Fibroblast of the aortic adventitia (primary cell): ENCODE measurements around the gene SIGLEC12. TPM values are rescaled to one million over a fixed set of nuclear protein-coding genes. Genes with fewer than 3 reads are reported as not detected.
A peak's percentile ranks its signal among the peaks of the same experiment; 100 is the strongest.

Experiments used
- DNase-seq: peaks from one replicate; pipeline ENCODE4 v3.0.0-alpha.2; 2010; ENCODE audit warnings: low read depth
- H3K4me3 ChIP-seq: 2 replicates; pipeline ENCODE4 v1.5.1; 2011; ENCODE audit warnings: low read depth, mild to moderate bottlenecking, control low read depth, low read length, moderate library complexity
- total RNA-seq: library from RNA; depleted of rRNA; stranded (reverse); fragments of >200 nt; gene quantifications from 2 replicates; pipeline ENCODE4 v1.2.3, GENCODE V29; 2012; ENCODE audit warnings: low replicate concordance
- TF ChIP-seq, protein P1 (sequence below): IDR thresholded peaks from 2 replicates; pipeline ENCODE4 v1.5.1; 2011; ENCODE audit warnings: mild to moderate bottlenecking, low read length, control low read depth, inconsistent platforms; ENCODE audit not compliant: insufficient read depth

SIGLEC12 gene
- total RNA-seq, 1 donor: not detected

DNA sequence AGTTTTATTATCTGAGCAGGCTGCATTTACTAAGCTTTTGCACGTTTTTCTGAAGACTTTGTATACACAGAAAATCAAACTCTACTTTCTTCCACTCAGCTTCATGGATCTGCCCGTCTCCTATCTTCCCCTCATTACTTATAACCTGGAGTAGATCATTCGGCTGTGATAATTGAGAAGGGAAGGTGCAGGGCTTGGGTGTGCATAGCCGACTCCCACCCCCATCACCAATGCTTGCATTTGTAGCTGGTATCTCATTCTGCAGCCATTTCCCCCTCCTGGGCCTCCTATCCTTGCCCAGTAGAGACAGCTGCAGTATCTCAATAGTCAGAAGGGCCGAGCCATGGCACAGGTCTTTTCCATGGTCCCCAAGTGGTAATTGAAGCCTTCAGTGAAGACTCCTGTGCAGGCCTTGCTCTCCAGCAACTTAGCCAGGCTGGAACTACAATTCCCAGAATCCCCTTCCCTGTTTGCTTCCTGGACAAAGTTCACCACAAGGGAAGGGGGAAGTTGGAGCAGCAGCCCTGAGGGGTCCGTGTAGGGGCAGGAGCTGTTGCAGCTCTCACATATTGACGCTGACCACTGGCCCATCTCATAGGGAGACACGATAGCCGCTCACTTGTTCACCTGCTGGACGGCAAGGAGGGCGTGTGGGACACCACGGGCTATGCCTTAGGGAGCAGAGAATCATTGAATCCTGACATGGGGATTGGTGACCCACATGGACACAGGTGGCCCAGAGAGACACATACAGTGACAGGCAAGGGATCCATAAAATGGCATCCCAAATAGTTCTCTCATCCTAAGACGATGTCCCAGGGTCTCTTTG, 41.2 kb downstream of the SIGLEC12 start:
- peak; percentile 15 for DNase-seq
- peak overlapping the region; percentile 39 for H3K4me3 ChIP-seq
- TF ChIP-seq, protein P1, sequence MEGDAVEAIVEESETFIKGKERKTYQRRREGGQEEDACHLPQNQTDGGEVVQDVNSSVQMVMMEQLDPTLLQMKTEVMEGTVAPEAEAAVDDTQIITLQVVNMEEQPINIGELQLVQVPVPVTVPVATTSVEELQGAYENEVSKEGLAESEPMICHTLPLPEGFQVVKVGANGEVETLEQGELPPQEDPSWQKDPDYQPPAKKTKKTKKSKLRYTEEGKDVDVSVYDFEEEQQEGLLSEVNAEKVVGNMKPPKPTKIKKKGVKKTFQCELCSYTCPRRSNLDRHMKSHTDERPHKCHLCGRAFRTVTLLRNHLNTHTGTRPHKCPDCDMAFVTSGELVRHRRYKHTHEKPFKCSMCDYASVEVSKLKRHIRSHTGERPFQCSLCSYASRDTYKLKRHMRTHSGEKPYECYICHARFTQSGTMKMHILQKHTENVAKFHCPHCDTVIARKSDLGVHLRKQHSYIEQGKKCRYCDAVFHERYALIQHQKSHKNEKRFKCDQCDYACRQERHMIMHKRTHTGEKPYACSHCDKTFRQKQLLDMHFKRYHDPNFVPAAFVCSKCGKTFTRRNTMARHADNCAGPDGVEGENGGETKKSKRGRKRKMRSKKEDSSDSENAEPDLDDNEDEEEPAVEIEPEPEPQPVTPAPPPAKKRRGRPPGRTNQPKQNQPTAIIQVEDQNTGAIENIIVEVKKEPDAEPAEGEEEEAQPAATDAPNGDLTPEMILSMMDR: no peak

DNA sequence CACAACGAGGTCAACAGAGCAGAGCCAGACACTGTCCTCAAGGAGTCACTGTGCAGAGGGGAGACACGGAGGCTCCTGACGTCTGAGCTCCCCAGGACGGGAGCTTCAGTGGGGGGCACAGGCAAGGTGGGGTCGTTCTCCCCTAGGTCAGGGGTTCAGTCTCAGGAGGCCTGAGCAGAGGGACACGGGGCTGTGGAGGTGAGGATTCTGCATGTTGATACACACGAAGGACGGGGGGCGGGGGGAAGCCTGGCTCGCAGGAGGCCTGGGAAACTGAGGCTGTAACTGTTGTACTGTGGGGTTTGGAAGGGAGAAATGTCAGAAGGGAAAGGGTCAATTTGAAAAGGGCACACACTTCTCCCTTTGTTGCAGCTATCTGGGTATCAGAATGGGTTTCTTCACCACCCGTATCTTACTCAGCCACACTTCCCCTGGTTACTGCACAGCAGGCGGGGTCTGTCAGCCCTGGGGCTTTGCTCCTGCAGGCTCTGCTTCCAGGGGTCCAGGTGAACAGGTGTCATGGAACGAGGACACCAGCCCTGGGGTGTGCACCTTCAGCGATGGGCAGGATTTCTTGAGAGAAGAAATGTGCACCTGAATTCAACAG, 42.6 kb downstream of the SIGLEC12 start:
- no peak for DNase-seq
- TF ChIP-seq, protein P1: no peak

GRCh38 chr19:51458051-51458645, 43.5 kb downstream of the SIGLEC12 start, which contains the start of gene SIGLEC8:
SIGLEC8 (minus strand) TSS chr19:51458454; CDS start chr19:51458387, 67 bp downstream.
- H3K4me3 ChIP-seq: no peak within 1 kb of the TSS
- TF ChIP-seq, protein P1: no peak
- DNase-seq: no peak

More for the DNA sequence above, 42.6 kb downstream of the SIGLEC12 start:
- H3K4me3 ChIP-seq: no peak overlapping the region

DNA sequence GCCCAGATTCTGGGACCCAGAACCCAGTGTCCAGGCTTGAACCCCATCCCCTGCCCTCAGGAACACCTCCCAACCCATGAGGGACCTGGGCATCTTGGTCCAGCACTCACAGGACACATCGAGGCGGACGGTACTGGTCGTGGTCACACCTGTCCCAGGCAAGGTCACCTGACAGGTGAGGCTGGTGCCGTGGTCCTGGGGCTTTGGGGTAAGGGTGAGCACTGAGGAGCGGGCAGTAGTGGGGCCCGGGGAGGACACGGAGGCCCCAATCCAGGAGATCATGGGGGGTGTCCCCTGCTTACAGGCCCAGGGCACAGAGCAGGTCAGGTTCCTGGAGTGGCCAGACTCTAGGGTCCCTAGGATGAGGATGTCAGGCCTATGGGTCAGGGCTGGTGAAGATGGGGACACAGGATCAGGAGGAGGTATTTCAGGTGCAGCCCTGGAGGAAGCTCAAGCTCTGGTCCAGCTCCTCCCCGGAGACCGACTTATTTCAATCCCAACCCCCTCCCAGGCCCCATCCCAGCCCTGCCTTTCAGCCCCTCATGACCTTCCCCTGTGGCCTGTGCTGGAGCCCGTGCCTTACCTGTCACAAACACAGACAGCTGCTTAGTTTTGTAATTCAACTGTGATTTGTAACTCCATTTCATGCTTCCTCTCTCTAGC, 44.1 kb downstream of the SIGLEC12 start:
- H3K4me3 ChIP-seq: no peak overlapping the region
- no peak for DNase-seq
- TF ChIP-seq, protein P1: no peak

DNA sequence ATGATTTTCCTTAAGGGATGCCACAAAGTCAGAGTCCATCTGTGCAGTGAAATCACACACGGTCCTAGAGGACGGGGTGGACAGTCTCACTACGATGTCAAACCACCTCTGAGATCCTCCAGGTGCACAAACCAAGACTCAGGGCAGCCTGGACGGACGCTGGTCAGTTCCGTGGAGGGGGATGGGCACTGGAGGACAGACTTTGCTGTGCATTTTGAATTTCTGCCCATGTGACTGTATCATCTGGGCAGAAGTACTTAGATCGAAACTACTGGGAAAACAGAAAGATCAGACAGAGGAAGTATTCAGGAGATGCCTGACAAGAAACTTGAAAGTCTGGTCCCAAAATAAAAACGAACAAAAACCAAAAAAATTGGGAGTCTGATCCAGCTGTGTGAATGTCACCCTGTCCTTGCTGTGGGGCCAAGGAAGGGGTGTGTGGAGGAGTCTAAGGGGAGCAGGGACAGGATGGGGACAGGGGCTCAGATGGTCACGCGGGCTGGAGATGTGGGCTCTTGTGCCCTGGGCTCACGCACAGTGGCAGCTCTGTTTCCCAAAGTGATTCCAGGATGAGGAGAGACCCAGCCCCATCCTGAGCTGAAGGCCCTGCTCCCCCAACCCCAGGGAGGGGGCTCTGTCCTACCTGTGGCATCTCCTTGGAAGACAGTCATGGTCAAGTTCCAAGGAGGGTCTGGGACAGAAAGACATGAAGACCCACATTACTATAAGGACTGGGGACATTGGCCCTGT, 44.9 kb downstream of the SIGLEC12 start:
- no peak for DNase-seq
- TF ChIP-seq, protein P1: no peak
- no peak overlapping the region for H3K4me3 ChIP-seq
